Hindlimb muscle (tissue), 1 donor: ENCODE results near the gene SRPK3. TPM values are rescaled to one million over a fixed set of nuclear protein-coding genes. Genes with fewer than 3 reads are reported as not detected.
"Not testable (repeated sequence)": the region's sequence is repeated elsewhere in the genome, so short reads cannot be mapped to it uniquely, and the experiment has no call there.

Experiments
- DNase-seq: peaks from one replicate; pipeline ENCODE4 v3.0.0-alpha.2; 2013
- polyA plus RNA-seq: library from polyadenylated mRNA; unstranded; fragments of 120-200 nt; gene quantifications from one replicate; pipeline ENCODE4 v1.2.1, GENCODE V29; 2013; ENCODE audit not compliant: insufficient read length

Gene SRPK3
- polyA plus RNA-seq, 1 donor: 318 TPM

GRCh38 chrX:153746991-153747390, 33.9 kb upstream of the SRPK3 start:
- DNase-seq: not testable (repeated sequence)

GRCh38 chrX:153749017-153749416, 31.8 kb upstream of the SRPK3 start:
- not testable (repeated sequence) for DNase-seq

GRCh38 chrX:153750127-153750774, 30.6 kb upstream of the SRPK3 start:
- no peak for DNase-seq

GRCh38 chrX:153755136-153755535, 25.7 kb upstream of the SRPK3 start:
- DNase-seq: no peak

- DNase-seq: no peak
Measured at GRCh38 chrX:153761863-153762262, 19.0 kb upstream of the SRPK3 start.

- DNase-seq: no peak
Measured at GRCh38 chrX:153762626-153763173, 18.1 kb upstream of the SRPK3 start.

- no peak for DNase-seq
Measured at GRCh38 chrX:153763298-153763932, 17.4 kb upstream of the SRPK3 start.

- no peak for DNase-seq
Measured at GRCh38 chrX:153763989-153764755, 16.7 kb upstream of the SRPK3 start, which contains the start of gene PLXNB3. Gene PLXNB3, plus strand, starts transcription at chrX:153764249. Its CDS starts 1,287 bp downstream, at chrX:153765536.

- no peak for DNase-seq
Measured at GRCh38 chrX:153764786-153765137, 16.1 kb upstream of the SRPK3 start.

- no peak for DNase-seq
Measured at GRCh38 chrX:153765138-153766079, 15.4 kb upstream of the SRPK3 start.

- DNase-seq: no peak
Measured at GRCh38 chrX:153766098-153766817, 14.6 kb upstream of the SRPK3 start.

- no peak for DNase-seq
Measured at GRCh38 chrX:153766871-153767673, 13.8 kb upstream of the SRPK3 start.

- DNase-seq: no peak
Measured at GRCh38 chrX:153767674-153768055, 13.2 kb upstream of the SRPK3 start.

- no peak for DNase-seq
Measured at GRCh38 chrX:153768311-153769157, 12.3 kb upstream of the SRPK3 start.

- DNase-seq: no peak
Measured at GRCh38 chrX:153769158-153769864, 11.5 kb upstream of the SRPK3 start.

GRCh38 chrX:153769865-153770600, 10.8 kb upstream of the SRPK3 start:
- no peak for DNase-seq

- DNase-seq: no peak
Measured at GRCh38 chrX:153770601-153771414, 10.0 kb upstream of the SRPK3 start.
